HepG2 (cell line): ENCODE data around the gene TMEM143. TPM values are rescaled to one million over a fixed set of nuclear protein-coding genes. Genes with fewer than 3 reads are reported as not detected.

ENCODE experiments used
- ATAC-seq: fragments of 200-7000 bp; cut with Tn5 transposase; 3 replicates; pipeline ENCODE4 v1.9.1; 2020; ENCODE audit warnings: mild to moderate bottlenecking, moderate library complexity
- BruUV-seq: library from RNA; stranded (reverse); fragments of 400-500 nt; replicated peaks from 2 replicates; lab custom pipeline; 2021; lab: Mats Ljungman, UMichigan
- CTCF ChIA-PET: fragments of 300-600 bp; formaldehyde crosslinking; extraction: SDS; loops from one replicate; lab custom pipeline; 2021; ENCODE audit warnings: low total read pairs, inconsistent platforms, low intra/inter-chr PET ratio; lab: Yijun Ruan, JAX
- POLR2A ChIA-PET: fragments of 350-600 bp; sonication (Branson Sonifier 250); formaldehyde crosslinking; loops from one replicate; lab custom pipeline; 2020; ENCODE audit warnings: antibody characterized with exemption, inconsistent platforms; lab: Yijun Ruan, JAX
- DNase-seq: peaks from one replicate; pipeline ENCODE4 v3.0.0-alpha.2; 2015; ENCODE audit warnings: low spot score
- FAIRE-seq: peaks from 3 replicates; lab custom pipeline; 2011; peaks lifted over from hg19 to GRCh38; lab: Jason Lieb, UNC
- H2AFZ ChIP-seq: one replicate; pipeline ENCODE4 v1.6.1; 2011; ENCODE audit warnings: low read length, inconsistent platforms
- H3K27ac ChIP-seq: fragments of 300-600 bp; 3 replicates; pipeline ENCODE4 v1.8.0; 2011; ENCODE audit warnings: mixed run types, mild to moderate bottlenecking, mixed read lengths, low read length, inconsistent platforms; ENCODE audit not compliant: insufficient read depth; ENCODE audit errors: extremely low read length
- H3K27me3 ChIP-seq, 2 experiments: fragments of 200-600 bp in 1 of 2; 2 replicates in 1 of 2; 3 replicates in 1 of 2; pipeline versions ENCODE4 v1.6.0 to v1.8.0; 2011; ENCODE audit warnings: low read length in 2 of 2, mild to moderate bottlenecking in 2 of 2, moderate library complexity in 2 of 2, inconsistent platforms in 1 of 2; ENCODE audit not compliant: insufficient read depth in 2 of 2, control insufficient read depth in 1 of 2
- H3K36me3 ChIP-seq, 2 experiments: fragments of 200-600 bp in 1 of 2; replicated peaks in 1 of 2; 2 replicates in 1 of 2; 3 replicates in 1 of 2; pipeline versions ENCODE4 v1.5.1 to v1.8.0; 2011; ENCODE audit warnings: low read length in 2 of 2, inconsistent platforms in 1 of 2; ENCODE audit not compliant: insufficient read depth in 2 of 2, control insufficient read depth in 1 of 2
- H3K4me1 ChIP-seq: 2 replicates; pipeline ENCODE4 v1.5.1; 2012; ENCODE audit warnings: low read length, inconsistent platforms; ENCODE audit not compliant: insufficient read depth
- H3K4me2 ChIP-seq: 2 replicates; pipeline ENCODE4 v1.6.0; 2011; ENCODE audit warnings: low read depth, low read length, inconsistent platforms
- H3K4me3 ChIP-seq, 3 experiments: fragments of 200-600 bp in 1 of 3; sonication (generic), shearing (Covaris generic) in 1 of 3; replicated peaks in 1 of 3; 2 replicates each; pipeline ENCODE4 v1.5.1; 2011 to 2016; ENCODE audit warnings: low read length in 3 of 3, inconsistent platforms in 2 of 3, low read depth in 2 of 3, mild to moderate bottlenecking in 2 of 3, control low read depth in 1 of 3, mixed read lengths in 1 of 3; ENCODE audit not compliant: insufficient read depth in 1 of 3
- H3K79me2 ChIP-seq: one replicate; pipeline ENCODE4 v1.6.1; 2011; ENCODE audit warnings: low read length, inconsistent platforms; ENCODE audit not compliant: insufficient read depth
- H3K9ac ChIP-seq: 2 replicates; pipeline ENCODE4 v1.6.0; 2011; ENCODE audit warnings: mild to moderate bottlenecking, low read depth, low read length, inconsistent platforms; ENCODE audit not compliant: insufficient read depth
- H3K9me3 ChIP-seq: 2 replicates; pipeline ENCODE4 v1.5.1; 2012; ENCODE audit warnings: mild to moderate bottlenecking, low read length
- H4K20me1 ChIP-seq: 2 replicates; pipeline ENCODE4 v1.6.0; 2011; ENCODE audit warnings: inconsistent platforms, mild to moderate bottlenecking, low read length, moderate library complexity; ENCODE audit not compliant: insufficient read depth
- ATF1 ChIP-seq: IDR thresholded peaks from 2 replicates; pipeline ENCODE4 v1.6.1; 2016; ENCODE audit warnings: mild to moderate bottlenecking, control low read depth
- GFI1 ChIP-seq: sonication (generic); formaldehyde crosslinking; IDR thresholded peaks from 2 replicates; pipeline ENCODE4 v1.5.0; 2020; ENCODE audit warnings: missing genetic modification reagents, mild to moderate bottlenecking, borderline replicate concordance
- KDM1A ChIP-seq: IDR thresholded peaks from 2 replicates; pipeline ENCODE4 v1.6.1; 2016; ENCODE audit warnings: missing compliant biosample characterization
- MEIS2 ChIP-seq: sonication (generic); formaldehyde crosslinking; IDR thresholded peaks from 2 replicates; pipeline ENCODE4 v1.9.0; 2021; ENCODE audit warnings: mild to moderate bottlenecking, missing genetic modification reagents
- NAIF1 ChIP-seq: sonication (generic); formaldehyde crosslinking; IDR thresholded peaks from 2 replicates; pipeline ENCODE4 v1.5.0; 2020; ENCODE audit warnings: mild to moderate bottlenecking, missing genetic modification reagents, borderline replicate concordance
- NR2F2 ChIP-seq: IDR thresholded peaks from 2 replicates; pipeline ENCODE4 v1.6.1; 2012; ENCODE audit warnings: low read depth, inconsistent platforms, borderline replicate concordance
- SATB2 ChIP-seq: sonication (generic); formaldehyde crosslinking; IDR thresholded peaks from 2 replicates; pipeline ENCODE4 v1.5.0; 2020; ENCODE audit warnings: missing genetic modification reagents
- WIZ ChIP-seq: sonication (generic); formaldehyde crosslinking; IDR thresholded peaks from 2 replicates; pipeline ENCODE4 v1.5.1; 2020; ENCODE audit warnings: mild to moderate bottlenecking, missing genetic modification reagents
- ZBTB38 ChIP-seq: sonication (generic); formaldehyde crosslinking; IDR thresholded peaks from 2 replicates; pipeline ENCODE4 v1.5.1; 2020; ENCODE audit warnings: mild to moderate bottlenecking, missing genetic modification reagents
- ZNF101 ChIP-seq: sonication (generic); formaldehyde crosslinking; IDR thresholded peaks from 2 replicates; pipeline ENCODE4 v1.4.0; 2020; ENCODE audit warnings: mild to moderate bottlenecking, low read depth, missing genetic modification reagents, borderline replicate concordance
- ZNF12 ChIP-seq: sonication (generic); formaldehyde crosslinking; IDR thresholded peaks from 2 replicates; pipeline ENCODE4 v1.5.0; 2020; ENCODE audit warnings: missing genetic modification reagents
- ZNF124 ChIP-seq: sonication (generic); formaldehyde crosslinking; IDR thresholded peaks from 2 replicates; pipeline ENCODE4 v1.4.0; 2020; ENCODE audit warnings: missing genetic modification reagents
- ZNF235 ChIP-seq: sonication (generic); formaldehyde crosslinking; IDR thresholded peaks from 2 replicates; pipeline ENCODE4 v1.8.1; 2023; ENCODE audit warnings: mild to moderate bottlenecking, missing genetic modification reagents, borderline replicate concordance
- ZNF33B ChIP-seq: sonication (generic); formaldehyde crosslinking; IDR thresholded peaks from 2 replicates; pipeline ENCODE4 v1.5.1; 2020; ENCODE audit warnings: mild to moderate bottlenecking, missing genetic modification reagents
- ZNF558 ChIP-seq: sonication (generic); formaldehyde crosslinking; IDR thresholded peaks from 2 replicates; pipeline ENCODE4 v1.9.0; 2022; ENCODE audit warnings: mild to moderate bottlenecking, missing genetic modification reagents, borderline replicate concordance
- ZNF672 ChIP-seq: sonication (generic); formaldehyde crosslinking; IDR thresholded peaks from 2 replicates; pipeline ENCODE4 v1.8.1; 2022; ENCODE audit warnings: missing genetic modification reagents
- ZNF746 ChIP-seq: sonication (generic); formaldehyde crosslinking; IDR thresholded peaks from 2 replicates; pipeline ENCODE4 v1.8.0; 2022; ENCODE audit warnings: mild to moderate bottlenecking, missing genetic modification reagents
- WGBS: methylation state at CpG from one replicate; pipeline ENCODE4 v1.1.6; 2017; ENCODE audit warnings: low lambda C conversion rate; 5-methylcytosine and 5-hydroxymethylcytosine counted together
- in situ Hi-C: cut with HindIII; loops from 2 replicates; pipeline ENCODE4 v1.10.0; 2017; ENCODE audit warnings: low pct_unique_long_range_greater_than_20kb; ENCODE audit not compliant: extremely low pct_ligation_motif_present
- intact Hi-C: fragments of 100-400 bp; cut with micrococcal nuclease; formaldehyde crosslinking; loops from one replicate; pipeline ENCODE4 v1.10.0; 2022; ENCODE audit not compliant: unreplicated experiment
- polyA plus RNA-seq, 8 experiments: library from polyadenylated mRNA; depleted of rRNA in 3 of 8; stranded (reverse) in 7 of 8; unstranded in 1 of 8; fragments of >200 nt; fragmentation: Illumina TruSeq in 4 of 8; extraction: Trizol in 4 of 8; gene quantifications; 2 replicates each; pipeline versions ENCODE4 v1.2.1 to v1.2.3, GENCODE V29; 2011 to 2016; ENCODE audit warnings: low read depth in 4 of 8, missing spikeins in 1 of 8, mixed read lengths in 1 of 8; ENCODE audit not compliant: insufficient read depth in 1 of 8
- total RNA-seq, 5 experiments: library from RNA; depleted of rRNA; stranded (reverse); fragments of >200 nt; fragmentation: Illumina TruSeq; extraction: Trizol; gene quantifications; 2 replicates each; pipeline ENCODE4 v1.2.3, GENCODE V29; 2016; ENCODE audit warnings: low read depth in 1 of 5
- TF ChIP-seq, protein P1 (sequence below): IDR thresholded peaks from 2 replicates; pipeline ENCODE4 v1.6.1; 2016; ENCODE audit warnings: low read depth, missing genetic modification reagents, missing compliant biosample characterization
- TF ChIP-seq, protein P2 (sequence below): sonication (generic); formaldehyde crosslinking; IDR thresholded peaks from 2 replicates; pipeline ENCODE4 v1.5.1; 2020; ENCODE audit warnings: mild to moderate bottlenecking, missing genetic modification reagents, moderate library complexity

The TMEM143 gene
- total and polyA plus RNA-seq, 2 of the 13 experiments (the other 11 are each of a cell fraction or from before 2014, with no cell fraction given) = 7.7 to 11.3 TPM

DNA sequence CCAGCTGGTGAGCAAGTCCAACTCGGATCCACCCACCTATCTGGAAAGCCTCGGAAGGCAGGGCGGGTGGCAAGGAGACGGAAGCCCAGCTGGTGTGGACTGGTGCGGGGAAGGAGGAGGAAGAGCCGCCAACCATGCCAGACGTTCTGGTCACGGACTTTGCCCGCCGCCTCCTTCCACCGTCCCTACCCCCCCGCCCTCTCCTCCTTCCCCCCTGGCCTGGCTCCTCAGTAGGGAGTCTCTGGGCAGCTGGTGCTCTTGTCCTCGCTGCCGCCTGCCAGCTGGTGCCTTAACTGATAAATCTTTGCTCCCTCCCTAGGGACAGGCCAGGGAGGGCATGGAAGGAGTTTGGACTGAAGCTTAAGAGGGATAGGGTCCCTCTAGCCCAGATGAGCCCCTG is 5.2 kb upstream of the TMEM143 start:
- no peaks in the 10 kb centered on the region for H4K20me1 ChIP-seq
- CTCF ChIA-PET = no interaction called here
- H3K27me3 ChIP-seq = no peaks in the 10 kb centered on the region
- no TSS peak for BruUV-seq
- in situ Hi-C loops = no loop called here
- H3K9me3 ChIP-seq = no peaks in the 10 kb centered on the region
- H3K36me3 ChIP-seq = no peaks in the 10 kb centered on the region
- no peak overlapping the region for H3K27ac ChIP-seq
- H3K4me1 ChIP-seq = peaks cover 61% of the 10 kb centered on the region
- no peak for DNase-seq
- H2AFZ ChIP-seq = no peak overlapping the region
- ATAC-seq = no peak
- intact Hi-C loops = no loop called here
- no peak overlapping the region for H3K9ac ChIP-seq
- H3K4me2 ChIP-seq = no peak overlapping the region
- WGBS = 38% methylated on average over 12 of the region's 14 CpGs
- no peaks in the 10 kb centered on the region for H3K79me2 ChIP-seq
- POLR2A ChIA-PET = no interaction called here
- no peak overlapping the region for H3K4me3 ChIP-seq
- no peak for FAIRE-seq
- TF ChIP-seq MEIS2 (no peak), ZBTB38 (no peak), ZNF33B (CRISPR knock-in tag) (no peak), NAIF1 (CRISPR knock-in tag) (no peak), WIZ (CRISPR knock-in tag) (no peak), SATB2 (CRISPR knock-in tag) (no peak), ZNF101 (CRISPR knock-in tag) (no peak), ZNF558 (no peak), NR2F2 (no peak), GFI1 (no peak), ZNF672 (CRISPR knock-in tag) (no peak), ZNF746 (no peak), ZNF12 (CRISPR knock-in tag) (no peak), KDM1A (CRISPR knock-in tag) (no peak), ATF1 (CRISPR knock-in tag) (no peak), ZNF124 (CRISPR knock-in tag) (no peak), ZNF235 (no peak)
- TF ChIP-seq, protein P1, sequence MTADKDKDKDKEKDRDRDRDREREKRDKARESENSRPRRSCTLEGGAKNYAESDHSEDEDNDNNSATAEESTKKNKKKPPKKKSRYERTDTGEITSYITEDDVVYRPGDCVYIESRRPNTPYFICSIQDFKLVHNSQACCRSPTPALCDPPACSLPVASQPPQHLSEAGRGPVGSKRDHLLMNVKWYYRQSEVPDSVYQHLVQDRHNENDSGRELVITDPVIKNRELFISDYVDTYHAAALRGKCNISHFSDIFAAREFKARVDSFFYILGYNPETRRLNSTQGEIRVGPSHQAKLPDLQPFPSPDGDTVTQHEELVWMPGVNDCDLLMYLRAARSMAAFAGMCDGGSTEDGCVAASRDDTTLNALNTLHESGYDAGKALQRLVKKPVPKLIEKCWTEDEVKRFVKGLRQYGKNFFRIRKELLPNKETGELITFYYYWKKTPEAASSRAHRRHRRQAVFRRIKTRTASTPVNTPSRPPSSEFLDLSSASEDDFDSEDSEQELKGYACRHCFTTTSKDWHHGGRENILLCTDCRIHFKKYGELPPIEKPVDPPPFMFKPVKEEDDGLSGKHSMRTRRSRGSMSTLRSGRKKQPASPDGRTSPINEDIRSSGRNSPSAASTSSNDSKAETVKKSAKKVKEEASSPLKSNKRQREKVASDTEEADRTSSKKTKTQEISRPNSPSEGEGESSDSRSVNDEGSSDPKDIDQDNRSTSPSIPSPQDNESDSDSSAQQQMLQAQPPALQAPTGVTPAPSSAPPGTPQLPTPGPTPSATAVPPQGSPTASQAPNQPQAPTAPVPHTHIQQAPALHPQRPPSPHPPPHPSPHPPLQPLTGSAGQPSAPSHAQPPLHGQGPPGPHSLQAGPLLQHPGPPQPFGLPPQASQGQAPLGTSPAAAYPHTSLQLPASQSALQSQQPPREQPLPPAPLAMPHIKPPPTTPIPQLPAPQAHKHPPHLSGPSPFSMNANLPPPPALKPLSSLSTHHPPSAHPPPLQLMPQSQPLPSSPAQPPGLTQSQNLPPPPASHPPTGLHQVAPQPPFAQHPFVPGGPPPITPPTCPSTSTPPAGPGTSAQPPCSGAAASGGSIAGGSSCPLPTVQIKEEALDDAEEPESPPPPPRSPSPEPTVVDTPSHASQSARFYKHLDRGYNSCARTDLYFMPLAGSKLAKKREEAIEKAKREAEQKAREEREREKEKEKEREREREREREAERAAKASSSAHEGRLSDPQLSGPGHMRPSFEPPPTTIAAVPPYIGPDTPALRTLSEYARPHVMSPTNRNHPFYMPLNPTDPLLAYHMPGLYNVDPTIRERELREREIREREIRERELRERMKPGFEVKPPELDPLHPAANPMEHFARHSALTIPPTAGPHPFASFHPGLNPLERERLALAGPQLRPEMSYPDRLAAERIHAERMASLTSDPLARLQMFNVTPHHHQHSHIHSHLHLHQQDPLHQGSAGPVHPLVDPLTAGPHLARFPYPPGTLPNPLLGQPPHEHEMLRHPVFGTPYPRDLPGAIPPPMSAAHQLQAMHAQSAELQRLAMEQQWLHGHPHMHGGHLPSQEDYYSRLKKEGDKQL (CRISPR knock-in tag) = no peak
- TF ChIP-seq, protein P2, sequence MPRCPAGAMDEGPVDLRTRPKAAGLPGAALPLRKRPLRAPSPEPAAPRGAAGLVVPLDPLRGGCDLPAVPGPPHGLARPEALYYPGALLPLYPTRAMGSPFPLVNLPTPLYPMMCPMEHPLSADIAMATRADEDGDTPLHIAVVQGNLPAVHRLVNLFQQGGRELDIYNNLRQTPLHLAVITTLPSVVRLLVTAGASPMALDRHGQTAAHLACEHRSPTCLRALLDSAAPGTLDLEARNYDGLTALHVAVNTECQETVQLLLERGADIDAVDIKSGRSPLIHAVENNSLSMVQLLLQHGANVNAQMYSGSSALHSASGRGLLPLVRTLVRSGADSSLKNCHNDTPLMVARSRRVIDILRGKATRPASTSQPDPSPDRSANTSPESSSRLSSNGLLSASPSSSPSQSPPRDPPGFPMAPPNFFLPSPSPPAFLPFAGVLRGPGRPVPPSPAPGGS (CRISPR knock-in tag) = no peak
